ENCODE results near the gene DNAH1. TPM values are rescaled to one million over a fixed set of nuclear protein-coding genes. Genes with fewer than 3 reads are reported as not detected.

The DNAH1 gene
- total and polyA plus RNA-seq, 2 of the 13 experiments (the other 11 are each of a cell fraction or from before 2014, with no cell fraction given): 0.64 to 3.5 TPM

- no peak for TF ChIP-seq ZNF616 (CRISPR knock-in tag; IDR thresholded peaks at IDR 0.05; ENCODE audit: low read depth)
- peak; percentile 83 for TF ChIP-seq DRAP1 (CRISPR knock-in tag; IDR thresholded peaks at IDR 0.05)
- no peak for TF ChIP-seq ZBTB8A (CRISPR knock-in tag; IDR thresholded peaks at IDR 0.05; ENCODE audit: borderline replicate concordance, low read depth)
- TF ChIP-seq ZHX1 (CRISPR knock-in tag; IDR thresholded peaks at IDR 0.05; ENCODE audit: low read depth): no peak
- TF ChIP-seq FOXM1 (CRISPR knock-in tag; IDR thresholded peaks at IDR 0.05): no peak
- TF ChIP-seq ZNF30 (CRISPR knock-in tag; IDR thresholded peaks at IDR 0.05): no peak
- TF ChIP-seq ZFP62 (CRISPR knock-in tag; IDR thresholded peaks at IDR 0.05): 0 out of 2 replicates have a peak, but pooled peaks have one; percentile 27
- TF ChIP-seq ATRX (CRISPR knock-in tag; IDR thresholded peaks at IDR 0.05; ENCODE audit: borderline replicate concordance): no peak
- 0 out of 2 replicates have a peak, but pooled peaks have one; percentile 50 for TF ChIP-seq ZNF691 (CRISPR knock-in tag; IDR thresholded peaks at IDR 0.05; ENCODE audit: borderline replicate concordance, low read depth)
- peak; percentile 40; the same call in 1 of the 2 replicates for TF ChIP-seq ZNF792 (CRISPR knock-in tag; IDR thresholded peaks at IDR 0.05)
- TF ChIP-seq ZFY (CRISPR knock-in tag; IDR thresholded peaks at IDR 0.05): peak; percentile 79
- TF ChIP-seq AKNA (CRISPR knock-in tag; IDR thresholded peaks at IDR 0.05; ENCODE audit: borderline replicate concordance): no peak
- TF ChIP-seq MATR3 (CRISPR knock-in tag; IDR thresholded peaks at IDR 0.05): no peak
- no peak for TF ChIP-seq NR2F6 (IDR thresholded peaks at IDR 0.05)
- TF ChIP-seq NR2F6 (CRISPR knock-in tag; IDR thresholded peaks at IDR 0.05): no peak
- no peak for TF ChIP-seq ZNF841 (CRISPR knock-in tag; IDR thresholded peaks at IDR 0.05; ENCODE audit: borderline replicate concordance)
- no peak for TF ChIP-seq GZF1 (CRISPR knock-in tag; IDR thresholded peaks at IDR 0.05)
- TF ChIP-seq IRF9 (CRISPR knock-in tag; IDR thresholded peaks at IDR 0.05; ENCODE audit: borderline replicate concordance): 0 out of 2 replicates have a peak, but pooled peaks have one; percentile 59
- peak; percentile 36; the same call in 1 of the 2 replicates for TF ChIP-seq FOXC1 (CRISPR knock-in tag; IDR thresholded peaks at IDR 0.05; ENCODE audit: borderline replicate concordance)
Measured at GRCh38 chr3:52278510-52279069, 37.5 kb upstream of the DNAH1 start, which contains the start of gene WDR82 (continued).
